Spleen (tissue), 11 donors: Measurements from ENCODE around the gene CENPT. TPM values are rescaled to one million over a fixed set of nuclear protein-coding genes. Genes with fewer than 3 reads are reported as not detected.

Experiments used
- DNase-seq: peaks from one replicate; pipeline ENCODE4 v3.0.0-alpha.2; 2020
- H3K27ac ChIP-seq, 8 donors: fragments of 200-600 bp; sonication (generic) in 7 of 8; 1 replicate in 4 of 8; 2 replicates in 4 of 8; pipeline versions ENCODE4 v1.5.0 to v1.8.0; 2016 to 2021; ENCODE audit warnings: inconsistent platforms in 4 of 8, mild to moderate bottlenecking in 4 of 8, moderate library complexity in 1 of 8
- H3K27me3 ChIP-seq, 7 donors: fragments of 200-600 bp; sonication (generic) in 6 of 7; replicated peaks in 1 of 7; 1 replicate in 4 of 7; 2 replicates in 3 of 7; pipeline versions ENCODE4 v1.5.0 to v1.8.0; 2016 to 2021; ENCODE audit warnings: inconsistent platforms in 3 of 7, mild to moderate bottlenecking in 1 of 7
- H3K36me3 ChIP-seq, 6 donors: fragments of 200-600 bp; sonication (generic) in 5 of 6; 1 replicate in 4 of 6; 2 replicates in 2 of 6; pipeline versions ENCODE4 v1.5.0 to v1.8.0; 2016 to 2021; ENCODE audit warnings: inconsistent platforms in 2 of 6
- H3K4me1 ChIP-seq, 6 donors: fragments of 200-600 bp; sonication (generic) in 5 of 6; 1 replicate in 3 of 6; 2 replicates in 3 of 6; pipeline versions ENCODE4 v1.5.0 to v1.8.0; 2016 to 2021; ENCODE audit warnings: inconsistent platforms in 3 of 6
- H3K4me3 ChIP-seq, 8 donors: fragments of 200-600 bp; sonication (generic) in 7 of 8; 1 replicate in 4 of 8; 2 replicates in 4 of 8; pipeline versions ENCODE4 v1.5.0 to v1.8.0; 2016 to 2021; ENCODE audit warnings: inconsistent platforms in 4 of 8, mild to moderate bottlenecking in 4 of 8, moderate library complexity in 2 of 8
- H3K9me3 ChIP-seq, 8 donors: fragments of 200-600 bp; sonication (generic) in 7 of 8; 1 replicate in 4 of 8; 2 replicates in 4 of 8; pipeline versions ENCODE4 v1.5.0 to v1.8.0; 2016 to 2021; ENCODE audit warnings: inconsistent platforms in 4 of 8
- CTCF ChIP-seq, 11 experiments: fragments of 200-600 bp in 7 of 11; fragments of 450-650 bp in 4 of 11; sonication (generic) in 4 of 11; IDR thresholded peaks in 8 of 11; conservative IDR thresholded peaks in 3 of 11; 1 replicate in 7 of 11; 2 replicates in 4 of 11; pipeline versions ENCODE4 v1.4.0 to v1.8.0; 2016 to 2021; ENCODE audit warnings: antibody characterized with exemption in 11 of 11, inconsistent platforms in 4 of 11, mild to moderate bottlenecking in 1 of 11
- POLR2A ChIP-seq, 3 donors: fragments of 450-650 bp; IDR thresholded peaks; one replicate each; pipeline ENCODE4 v1.5.1; 2017; ENCODE audit warnings: antibody characterized with exemption in 3 of 3, mild to moderate bottlenecking in 1 of 3
- POLR2AphosphoS5 ChIP-seq, 3 donors: sonication (generic); formaldehyde crosslinking; IDR thresholded peaks; one replicate each; pipeline ENCODE4 v1.5.1; 2017; ENCODE audit warnings: antibody characterized with exemption in 3 of 3
- WGBS, 5 donors: extraction: QIAGEN DNeasy Blood & Tissue Kit in 3 of 5; methylation state at CpG; one replicate each; pipeline versions ENCODE4 v1.1.5 to v1.1.7; 2013 to 2018; 5-methylcytosine and 5-hydroxymethylcytosine counted together
- intact Hi-C: fragments of 100-400 bp; cut with DNase I; formaldehyde crosslinking; loops from one replicate; pipeline ENCODE4 v1.15.0; 2023; ENCODE audit warnings: low total_unique reads
- polyA plus RNA-seq, 3 donors: library from polyadenylated mRNA; stranded (reverse); fragments of 200-250 nt; gene quantifications; one replicate each; pipeline ENCODE4 v1.2.1, GENCODE V29; 2013
- total RNA-seq, 7 donors: library from RNA; depleted of rRNA in 3 of 7; stranded (reverse); fragments of >200 nt in 3 of 7; fragmentation: NEBNext Ultra II Directional in 4 of 7; extraction: Animal tissue kit (Norgen Biotek cat#: 25700) in 4 of 7; gene quantifications; one replicate each; pipeline versions ENCODE4 v1.1.0 to v1.2.1, GENCODE V29; 2016 to 2021
- donor health status: healthy with polysubstance abuse.
- donor health status: DM: no; HTN: no; CAD: no; lungs with moderate emphysema.
- donor health status: DM: no; HTN: no; CAD: no.
- donor health status: Bipolar disorder and iron deficiency.
- donor health status: healthy.
- donor health status: DM: no; HTN: no; CAD: no.
- donor health status: DM: yes; HTN: yes; CAD: no.

The CENPT gene
- total and polyA plus RNA-seq, 10 donors: 43.2 to 101 (median 53.4) TPM

- Histone ChIP-seq H3K4me3 (peak within 1 kb of the TSS; percentile 93 to 99 (median 98)), H3K27ac (peak within 1 kb of the TSS; percentile 77 to 92 (median 84)), H3K27me3 (no peaks in the 10 kb centered on the region), H3K9me3 (no peaks in the 10 kb centered on the region), H3K4me1 (peaks cover 29 to 60% (median 43%) of the 10 kb centered on the region in 6 donors), H3K36me3 (peaks cover 7 to 64% (median 51%) of the 10 kb centered on the region in 6 donors)
- peak; percentile 96 for DNase-seq
- 2 to 6% (median 2%) methylated on average over 29 to 72 of the region's 72 CpGs for WGBS, 5 donors
- peak; percentile 91 to 94 (median 93) for TF ChIP-seq POLR2AphosphoS5 (IDR thresholded peaks at IDR 0.05)
- peak in 2 of 3 donors; percentile 5 to 76 for TF ChIP-seq POLR2A (IDR thresholded peaks at IDR 0.05)
- peak in 4 of 11 experiments; percentile 6 to 33 (median 20) for TF ChIP-seq CTCF (IDR thresholded peaks at IDR 0.05 in 8 of 11, conservative IDR thresholded peaks at IDR 0.05 in 3 of 11)
- intact Hi-C loops: no loop called here
Measured at GRCh38 chr16:67872631-67873434, 25.3 kb upstream of the CENPT start, which contains the start of gene EDC4. TSS of gene EDC4 (plus strand) at chr16:67873052. CDS start at chr16:67873262, 210 bp downstream.

- H3K27me3 ChIP-seq: no peaks in the 10 kb centered on the region
- 47 to 57% (median 56%) methylated on average over 2 of the region's 2 CpGs for WGBS, 5 donors
- peak overlapping the region in 6 of 8 donors; percentile 93 to 99 (median 98) for H3K4me3 ChIP-seq
- peaks cover 29 to 59% (median 43%) of the 10 kb centered on the region in 6 donors for H3K4me1 ChIP-seq
- no peak for TF ChIP-seq POLR2AphosphoS5 (IDR thresholded peaks at IDR 0.05)
- no peak for TF ChIP-seq POLR2A (IDR thresholded peaks at IDR 0.05)
- TF ChIP-seq CTCF (IDR thresholded peaks at IDR 0.05 in 8 of 11, conservative IDR thresholded peaks at IDR 0.05 in 3 of 11): no peak
- H3K36me3 ChIP-seq: peaks cover 3 to 64% (median 49%) of the 10 kb centered on the region in 6 donors
- H3K27ac ChIP-seq: peak overlapping the region; percentile 77 to 92 (median 84)
- no peak for DNase-seq
- intact Hi-C loops: no loop called here
- H3K9me3 ChIP-seq: no peaks in the 10 kb centered on the region
Measured at GRCh38 chr16:67872131-67872630, 24.7 kb upstream of the CENPT start.

GRCh38 chr16:67871256-67871655 is 23.8 kb upstream of the CENPT start:
- intact Hi-C loops: no loop called here
- Histone ChIP-seq H3K27me3 (no peaks in the 10 kb centered on the region), H3K27ac (peak overlapping the region in 5 of 8 donors; percentile 83 to 92 (median 90)), H3K4me3 (no peak overlapping the region), H3K4me1 (peaks cover 29 to 51% (median 39%) of the 10 kb centered on the region in 6 donors), H3K9me3 (no peaks in the 10 kb centered on the region), H3K36me3 (peaks cover 0 to 64% (median 49%) of the 10 kb centered on the region in 6 donors)
- TF ChIP-seq POLR2AphosphoS5 (IDR thresholded peaks at IDR 0.05) (no peak), POLR2A (IDR thresholded peaks at IDR 0.05) (no peak), CTCF (IDR thresholded peaks at IDR 0.05 in 8 of 11, conservative IDR thresholded peaks at IDR 0.05 in 3 of 11) (no peak)
- DNase-seq: no peak
- 73 to 85% (median 76%) methylated on average over 3 of the region's 3 CpGs for WGBS, 5 donors

GRCh38 chr16:67869653-67870052 is 22.2 kb upstream of the CENPT start:
- 85 to 94% (median 90%) methylated on average over 6 to 7 of the region's 7 CpGs for WGBS, 5 donors
- no peak for TF ChIP-seq CTCF (IDR thresholded peaks at IDR 0.05 in 8 of 11, conservative IDR thresholded peaks at IDR 0.05 in 3 of 11)
- no peak for TF ChIP-seq POLR2AphosphoS5 (IDR thresholded peaks at IDR 0.05)
- no peak for TF ChIP-seq POLR2A (IDR thresholded peaks at IDR 0.05)
- Histone ChIP-seq H3K4me1 (peaks cover 18 to 35% (median 23%) of the 10 kb centered on the region in 6 donors), H3K4me3 (no peak overlapping the region), H3K27me3 (no peaks in the 10 kb centered on the region), H3K36me3 (peaks cover 0 to 71% (median 58%) of the 10 kb centered on the region in 6 donors), H3K27ac (no peak overlapping the region), H3K9me3 (no peaks in the 10 kb centered on the region)
- no peak for DNase-seq
- intact Hi-C loops: no loop called here
